H9 (cell line): Measurements from ENCODE around the gene IGFBP3. TPM values are rescaled to one million over a fixed set of nuclear protein-coding genes. Genes with fewer than 3 reads are reported as not detected.

ENCODE experiments used
- DNase-seq: peaks from one replicate; pipeline ENCODE4 v3.0.0-alpha.2; 2017
- H2AFZ ChIP-seq: one replicate; pipeline ENCODE4 v1.6.1; 2013; ENCODE audit warnings: mild to moderate bottlenecking, low read length, control low read depth, moderate library complexity
- H2AK5ac ChIP-seq: 2 replicates; pipeline ENCODE4 v1.6.1; 2013; ENCODE audit warnings: low read length, control low read depth, mixed read lengths; ENCODE audit not compliant: insufficient read length
- H2BK120ac ChIP-seq: one replicate; pipeline ENCODE4 v1.6.1; 2013; ENCODE audit warnings: low read depth, mild to moderate bottlenecking, low read length, control low read depth, inconsistent platforms; ENCODE audit not compliant: poor library complexity, severe bottlenecking
- H2BK12ac ChIP-seq: 2 replicates; pipeline ENCODE4 v1.6.1; 2013; ENCODE audit warnings: low read length, control low read depth, mixed read lengths, low read depth; ENCODE audit not compliant: insufficient read length
- H2BK15ac ChIP-seq: 2 replicates; pipeline ENCODE4 v1.6.1; 2013; ENCODE audit warnings: low read depth, low read length, control low read depth
- H2BK20ac ChIP-seq: one replicate; pipeline ENCODE4 v1.6.1; 2013; ENCODE audit warnings: low read depth, mild to moderate bottlenecking, low read length, control low read depth, inconsistent platforms; ENCODE audit not compliant: poor library complexity, severe bottlenecking
- H2BK5ac ChIP-seq: 2 replicates; pipeline ENCODE4 v1.6.1; 2013; ENCODE audit warnings: low read length, control low read depth, mixed read lengths; ENCODE audit not compliant: insufficient read length
- H3K14ac ChIP-seq: 2 replicates; pipeline ENCODE4 v1.6.1; 2013; ENCODE audit warnings: low read length, control low read depth; ENCODE audit not compliant: insufficient read depth
- H3K18ac ChIP-seq: 2 replicates; pipeline ENCODE4 v1.6.1; 2013; ENCODE audit warnings: low read depth, mild to moderate bottlenecking, mixed read lengths, low read length, control low read depth; ENCODE audit not compliant: insufficient read length
- H3K23ac ChIP-seq: 2 replicates; pipeline ENCODE4 v1.6.1; 2013; ENCODE audit warnings: low read length, control low read depth, mixed read lengths, low read depth; ENCODE audit not compliant: insufficient read length
- H3K23me2 ChIP-seq: 2 replicates; pipeline ENCODE4 v1.6.1; 2013; ENCODE audit warnings: low read depth, mild to moderate bottlenecking, mixed read lengths, low read length, control low read depth; ENCODE audit not compliant: insufficient read length, poor library complexity, severe bottlenecking
- H3K27ac ChIP-seq: 2 replicates; pipeline ENCODE4 v1.5.1; 2013; ENCODE audit warnings: low read length, control low read depth, mixed read lengths, low read depth; ENCODE audit not compliant: insufficient read length
- H3K27me3 ChIP-seq: 2 replicates; pipeline ENCODE4 v1.6.1; 2013; ENCODE audit warnings: low read length, control low read depth, inconsistent platforms; ENCODE audit not compliant: insufficient read depth
- H3K4ac ChIP-seq: 2 replicates; pipeline ENCODE4 v1.6.1; 2013; ENCODE audit warnings: low read depth, mild to moderate bottlenecking, control low read depth, inconsistent platforms, low read length, moderate library complexity
- H3K4me1 ChIP-seq: 2 replicates; pipeline ENCODE4 v1.6.1; 2013; ENCODE audit warnings: low read length, control low read depth, inconsistent platforms; ENCODE audit not compliant: insufficient read depth
- H3K4me2 ChIP-seq: 2 replicates; pipeline ENCODE4 v1.6.1; 2013; ENCODE audit warnings: low read length, control low read depth, mixed read lengths; ENCODE audit not compliant: insufficient read length, insufficient read depth
- H3K56ac ChIP-seq: 2 replicates; pipeline ENCODE4 v1.6.1; 2013; ENCODE audit warnings: low read depth, mild to moderate bottlenecking, mixed read lengths, low read length, control low read depth; ENCODE audit not compliant: insufficient read length
- H3K79me1 ChIP-seq: 2 replicates; pipeline ENCODE4 v1.6.1; 2013; ENCODE audit warnings: low read depth, mild to moderate bottlenecking, moderate library complexity, low read length, control low read depth, inconsistent platforms; ENCODE audit not compliant: insufficient read depth, poor library complexity, severe bottlenecking
- H3K79me2 ChIP-seq: 2 replicates; pipeline ENCODE4 v1.6.1; 2013; ENCODE audit warnings: low read length, control low read depth, inconsistent platforms; ENCODE audit not compliant: insufficient read depth
- H3K9ac ChIP-seq: 2 replicates; pipeline ENCODE4 v1.6.1; 2013; ENCODE audit warnings: low read length, control low read depth, mixed read lengths; ENCODE audit not compliant: insufficient read length; ENCODE audit errors: extremely low read depth
- H3K9me3 ChIP-seq: one replicate; pipeline ENCODE4 v1.6.1; 2013; ENCODE audit warnings: low read depth, low read length, inconsistent platforms; ENCODE audit not compliant: control insufficient read depth
- H3T11ph ChIP-seq: one replicate; pipeline ENCODE4 v1.6.1; 2013; ENCODE audit warnings: mild to moderate bottlenecking, low read length, control low read depth, inconsistent platforms
- H4K20me1 ChIP-seq: one replicate; pipeline ENCODE4 v1.6.1; 2013; ENCODE audit not compliant: control insufficient read depth, insufficient read length, insufficient read depth
- H4K5ac ChIP-seq: 2 replicates; pipeline ENCODE4 v1.6.1; 2013; ENCODE audit warnings: low read depth, mild to moderate bottlenecking, mixed read lengths, low read length, control low read depth; ENCODE audit not compliant: insufficient read length
- H4K8ac ChIP-seq: replicated peaks from 2 replicates; pipeline ENCODE4 v1.6.1; 2013; ENCODE audit warnings: low read length, control low read depth, mixed read lengths, low read depth; ENCODE audit not compliant: insufficient read length
- H4K91ac ChIP-seq: 2 replicates; pipeline ENCODE4 v1.6.1; 2013; ENCODE audit warnings: low read depth, mild to moderate bottlenecking, moderate library complexity, mixed read lengths, low read length, control low read depth; ENCODE audit not compliant: insufficient read length
- H3K27ac Mint-ChIP-seq, 3 experiments: 2 replicates in 2 of 3; 3 replicates in 1 of 3; pipeline ENCODE4 v1.8.0; 2020 to 2021; ENCODE audit warnings: mixed read lengths in 3 of 3, mild to moderate bottlenecking in 1 of 3, moderate library complexity in 1 of 3
- H3K27me3 Mint-ChIP-seq: 2 replicates; pipeline ENCODE4 v1.8.0; 2021; ENCODE audit warnings: low read depth, mild to moderate bottlenecking, moderate library complexity, mixed read lengths
- H3K36me3 Mint-ChIP-seq, 3 experiments: 2 replicates in 2 of 3; 3 replicates in 1 of 3; pipeline ENCODE4 v1.8.0; 2020 to 2021; ENCODE audit warnings: low read depth in 3 of 3, mixed read lengths in 3 of 3; ENCODE audit not compliant: insufficient read depth in 1 of 3
- H3K4me1 Mint-ChIP-seq, 2 experiments: 2 replicates each; pipeline ENCODE4 v1.8.0; 2020; ENCODE audit warnings: mixed read lengths in 2 of 2
- H3K4me3 Mint-ChIP-seq, 2 experiments: 2 replicates in 1 of 2; 3 replicates in 1 of 2; pipeline ENCODE4 v1.8.0; 2020 to 2021; ENCODE audit warnings: mild to moderate bottlenecking in 2 of 2, mixed read lengths in 2 of 2, moderate library complexity in 1 of 2
- H3K9me3 Mint-ChIP-seq, 2 experiments: 2 replicates in 1 of 2; 3 replicates in 1 of 2; pipeline ENCODE4 v1.8.0; 2020; ENCODE audit warnings: mild to moderate bottlenecking in 2 of 2, mixed read lengths in 2 of 2, moderate library complexity in 1 of 2
- CTCF ChIP-seq: fragments of 200-600 bp; sonication (generic); conservative IDR thresholded peaks from 3 replicates; pipeline ENCODE4 v1.8.0; 2021; ENCODE audit warnings: antibody characterized with exemption, mild to moderate bottlenecking
- WGBS: extraction: QIAGEN DNeasy Blood & Tissue Kit; methylation state at CpG from one replicate; pipeline ENCODE4 v1.1.7; 2013; ENCODE audit warnings: missing lambda C conversion rate, low lambda C conversion rate, mixed read lengths; ENCODE audit not compliant: insufficient read length; ENCODE audit errors: extremely low coverage; 5-methylcytosine and 5-hydroxymethylcytosine counted together
- total RNA-seq: library from RNA; stranded (reverse); gene quantifications from 2 replicates; pipeline ENCODE4 v1.2.1, GENCODE V29; 2021

Gene IGFBP3
- total RNA-seq, 1 experiment from 2014 or later = 10.0 TPM

DNA sequence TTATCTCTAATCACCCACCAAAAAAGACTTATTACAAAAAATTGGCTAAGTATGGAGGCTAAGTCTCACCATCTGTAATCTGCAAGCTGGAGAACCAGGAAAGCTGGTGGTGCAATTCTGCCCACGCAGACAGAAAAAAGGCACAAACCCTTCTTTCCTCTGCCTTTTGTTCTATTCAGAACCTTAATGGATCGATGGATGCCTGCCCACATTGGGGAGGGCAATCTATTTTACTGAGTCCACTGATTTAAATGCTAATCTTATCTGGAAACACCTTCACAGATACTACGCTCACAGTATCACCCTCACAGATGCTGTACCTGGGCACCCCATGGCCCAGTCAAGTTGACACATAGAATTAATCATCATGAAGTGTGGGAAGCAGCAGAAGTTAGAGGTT, 10.2 kb downstream of the IGFBP3 start:
- no peaks in the 10 kb centered on the region for H3K9me3 ChIP-seq
- H2BK12ac ChIP-seq = no peak overlapping the region
- no peak overlapping the region for H3K18ac ChIP-seq
- no peaks in the 10 kb centered on the region for H3K23me2 ChIP-seq
- no peaks in the 10 kb centered on the region for H3K79me1 ChIP-seq
- no peaks in the 10 kb centered on the region for H3K4me1 ChIP-seq
- DNase-seq = no peak
- no peak overlapping the region for H2BK15ac ChIP-seq
- no peaks in the 10 kb centered on the region for H3K27me3 ChIP-seq
- H3K23ac ChIP-seq = no peak overlapping the region
- no peak overlapping the region for H2AK5ac ChIP-seq
- H3K27ac ChIP-seq = no peak overlapping the region
- no peak overlapping the region for H4K5ac ChIP-seq
- Mint-ChIP-seq H3K4me3 (no peak overlapping the region), H3K27me3 (peaks cover 21% of the 10 kb centered on the region), H3K36me3 (peaks cover 0 to 13% (median 2%) of the 10 kb centered on the region in 3 experiments; a peak in 2 of 7 replicates), H3K4me1 (peaks cover 3% of the 10 kb centered on the region in 2 experiments; a peak in 3 of 4 replicates), H3K9me3 (peaks cover 0 to 2% of the 10 kb centered on the region in 2 experiments; a peak in 1 of 5 replicates), H3K27ac (no peak overlapping the region; a peak in 1 of 7 replicates)
- H2BK20ac ChIP-seq = no peak overlapping the region
- no peak overlapping the region for H3K14ac ChIP-seq
- no peaks in the 10 kb centered on the region for H4K20me1 ChIP-seq
- H4K91ac ChIP-seq = no peak overlapping the region
- H3K9ac ChIP-seq = no peak overlapping the region
- no peak overlapping the region for H3K56ac ChIP-seq
- no CpG with 5 or more reads among the region's 3 CpGs for WGBS
- no peak for TF ChIP-seq CTCF
- no peak overlapping the region for H3K4me2 ChIP-seq
- H3K79me2 ChIP-seq = no peaks in the 10 kb centered on the region
- no peak overlapping the region for H4K8ac ChIP-seq
- no peak overlapping the region for H2BK120ac ChIP-seq
- no peak overlapping the region for H3T11ph ChIP-seq
- H2BK5ac ChIP-seq = no peak overlapping the region
- no peak overlapping the region for H3K4ac ChIP-seq
- H2AFZ ChIP-seq = no peak overlapping the region
